ENCODE measurements around the gene PKNOX2. TPM values are rescaled to one million over a fixed set of nuclear protein-coding genes. Genes with fewer than 3 reads are reported as not detected.

Gene PKNOX2
- polyA plus RNA-seq, 1 experiment: 0.02 TPM

DNA sequence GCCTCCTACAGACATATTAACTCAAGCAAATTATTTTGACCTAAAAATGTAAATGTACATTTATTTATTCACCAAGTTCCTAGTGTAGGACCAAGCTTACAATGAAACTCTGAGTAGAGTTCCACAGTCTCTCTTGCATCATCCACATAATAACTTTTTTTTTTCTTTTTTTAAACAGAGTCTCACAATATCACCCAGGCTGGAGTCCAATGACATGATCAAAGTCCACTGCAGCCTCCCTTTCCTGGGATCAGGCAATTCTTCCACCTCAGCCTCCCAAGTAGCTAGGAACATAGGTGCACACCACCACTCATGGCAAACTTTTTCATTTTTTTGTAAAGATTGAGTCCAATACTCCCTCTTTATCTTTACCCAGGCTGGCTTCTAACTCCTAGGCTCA is 303.5 kb downstream of the PKNOX2 start:
- no peaks in the 10 kb centered on the region for H3K27me3 ChIP-seq (ENCODE audit: control insufficient read depth, insufficient read depth, low read length)
- ChIA-PET POLR2A (no interaction called here), CTCF (no interaction called here)
- TF ChIP-seq, protein P1, sequence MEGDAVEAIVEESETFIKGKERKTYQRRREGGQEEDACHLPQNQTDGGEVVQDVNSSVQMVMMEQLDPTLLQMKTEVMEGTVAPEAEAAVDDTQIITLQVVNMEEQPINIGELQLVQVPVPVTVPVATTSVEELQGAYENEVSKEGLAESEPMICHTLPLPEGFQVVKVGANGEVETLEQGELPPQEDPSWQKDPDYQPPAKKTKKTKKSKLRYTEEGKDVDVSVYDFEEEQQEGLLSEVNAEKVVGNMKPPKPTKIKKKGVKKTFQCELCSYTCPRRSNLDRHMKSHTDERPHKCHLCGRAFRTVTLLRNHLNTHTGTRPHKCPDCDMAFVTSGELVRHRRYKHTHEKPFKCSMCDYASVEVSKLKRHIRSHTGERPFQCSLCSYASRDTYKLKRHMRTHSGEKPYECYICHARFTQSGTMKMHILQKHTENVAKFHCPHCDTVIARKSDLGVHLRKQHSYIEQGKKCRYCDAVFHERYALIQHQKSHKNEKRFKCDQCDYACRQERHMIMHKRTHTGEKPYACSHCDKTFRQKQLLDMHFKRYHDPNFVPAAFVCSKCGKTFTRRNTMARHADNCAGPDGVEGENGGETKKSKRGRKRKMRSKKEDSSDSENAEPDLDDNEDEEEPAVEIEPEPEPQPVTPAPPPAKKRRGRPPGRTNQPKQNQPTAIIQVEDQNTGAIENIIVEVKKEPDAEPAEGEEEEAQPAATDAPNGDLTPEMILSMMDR (IDR thresholded peaks at IDR 0.05; ENCODE audit: insufficient read depth, low read depth, low read length): no peak
- DNase-seq (ENCODE audit: low read depth): no peak
- no peak overlapping the region for H3K4me3 ChIP-seq (ENCODE audit: low read depth, low read length)
- H3K36me3 ChIP-seq (ENCODE audit: control insufficient read depth, insufficient read depth, low read length): no peaks in the 10 kb centered on the region

DNA sequence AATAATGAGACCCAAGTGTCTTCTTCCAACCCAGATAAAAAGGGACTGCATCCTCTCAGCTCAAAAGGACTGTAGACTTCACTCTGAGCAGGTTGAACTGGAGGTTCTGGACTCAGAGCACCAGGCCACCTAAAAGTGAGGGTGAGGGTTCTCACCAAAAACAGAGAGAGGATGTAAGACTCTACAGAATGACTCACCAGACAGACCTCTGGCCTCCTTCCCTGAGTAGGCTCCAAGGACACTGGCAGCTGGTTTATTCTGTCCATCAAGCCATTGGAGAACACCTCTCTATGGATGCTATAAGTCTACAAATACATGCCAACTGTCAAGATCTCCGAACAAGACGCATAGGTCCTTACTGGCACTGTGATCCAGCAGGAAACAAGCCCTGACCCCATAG is 304.3 kb downstream of the PKNOX2 start:
- Histone ChIP-seq H3K36me3 (ENCODE audit: control insufficient read depth, insufficient read depth, low read length) (no peaks in the 10 kb centered on the region), H3K4me3 (ENCODE audit: low read depth, low read length) (no peak overlapping the region), H3K27me3 (ENCODE audit: control insufficient read depth, insufficient read depth, low read length) (no peaks in the 10 kb centered on the region)
- no peak for DNase-seq (ENCODE audit: low read depth)
- ChIA-PET CTCF (no interaction called here), POLR2A (no interaction called here)
- TF ChIP-seq, protein P1 (IDR thresholded peaks at IDR 0.05; ENCODE audit: insufficient read depth, low read depth, low read length): no peak

DNA sequence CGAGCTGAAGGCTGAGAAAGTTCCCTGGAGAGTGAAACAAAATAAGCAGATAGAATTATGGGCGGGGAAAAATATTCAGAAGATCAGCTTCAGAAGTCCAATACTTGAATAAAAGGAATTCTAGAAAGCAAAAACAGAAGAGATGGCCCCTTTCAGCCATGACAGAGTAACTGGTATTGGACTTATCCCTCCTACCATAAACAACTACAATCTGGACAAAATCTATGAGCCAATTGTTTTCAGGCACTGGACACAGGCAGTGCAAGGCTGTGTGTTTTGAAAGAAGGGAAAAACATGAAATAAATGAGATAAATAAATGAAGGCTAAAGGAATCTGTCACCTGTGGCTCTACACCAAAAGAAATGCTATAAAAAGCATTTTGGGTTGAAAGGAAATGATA is 305.8 kb downstream of the PKNOX2 start:
- H3K4me3 ChIP-seq (ENCODE audit: low read depth, low read length): no peak overlapping the region
- DNase-seq (ENCODE audit: low read depth): no peak
- no peaks in the 10 kb centered on the region for H3K36me3 ChIP-seq (ENCODE audit: control insufficient read depth, insufficient read depth, low read length)
- TF ChIP-seq, protein P1 (IDR thresholded peaks at IDR 0.05; ENCODE audit: insufficient read depth, low read depth, low read length): no peak
- ChIA-PET CTCF (no interaction called here), POLR2A (no interaction called here)
- no peaks in the 10 kb centered on the region for H3K27me3 ChIP-seq (ENCODE audit: control insufficient read depth, insufficient read depth, low read length)

DNA sequence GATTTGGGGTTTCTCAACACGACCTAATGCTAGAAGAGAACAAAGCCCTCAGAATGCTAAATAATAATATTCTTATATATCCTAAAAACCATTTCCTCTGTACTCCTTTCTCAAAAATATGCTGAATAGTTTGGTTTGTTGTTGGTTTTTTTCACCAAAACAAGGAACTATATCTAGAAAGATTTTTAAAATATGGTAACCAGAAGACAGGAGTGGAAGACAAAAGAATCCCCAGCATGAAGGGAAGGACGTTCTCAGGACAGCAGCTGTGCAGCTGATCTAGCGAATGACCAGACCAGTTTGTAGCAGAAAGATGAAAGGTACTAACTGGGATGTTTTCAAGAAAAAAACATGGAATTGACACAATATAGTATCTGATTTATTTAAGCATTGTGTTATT is 312.2 kb downstream of the PKNOX2 start:
- no peak for DNase-seq (ENCODE audit: low read depth)
- TF ChIP-seq, protein P1 (IDR thresholded peaks at IDR 0.05; ENCODE audit: insufficient read depth, low read depth, low read length): no peak
- ChIA-PET POLR2A (no interaction called here), CTCF (no interaction called here)
- Histone ChIP-seq H3K4me3 (ENCODE audit: low read depth, low read length) (no peak overlapping the region), H3K27me3 (ENCODE audit: control insufficient read depth, insufficient read depth, low read length) (no peaks in the 10 kb centered on the region), H3K36me3 (ENCODE audit: control insufficient read depth, insufficient read depth, low read length) (no peaks in the 10 kb centered on the region)

DNA sequence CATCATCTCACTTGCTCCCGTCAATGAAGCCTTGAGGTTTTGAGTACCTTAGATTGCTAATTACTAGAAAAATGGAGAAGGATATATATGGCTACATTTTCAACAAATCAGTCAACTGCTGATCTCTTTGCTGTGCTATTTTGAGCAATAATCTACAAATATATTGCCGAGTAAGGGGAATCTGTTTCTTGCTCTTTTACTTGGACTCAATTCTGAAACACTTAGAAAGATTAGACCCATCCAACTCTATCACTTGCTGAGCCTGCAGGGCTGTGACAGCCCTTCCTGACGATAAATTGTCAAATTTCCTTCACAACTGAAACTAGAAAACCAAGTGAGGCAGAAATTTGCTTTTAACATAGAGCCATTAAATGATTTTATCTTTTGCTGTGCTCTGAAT is 314.6 kb downstream of the PKNOX2 start:
- no peak for DNase-seq (ENCODE audit: low read depth)
- TF ChIP-seq, protein P1 (IDR thresholded peaks at IDR 0.05; ENCODE audit: insufficient read depth, low read depth, low read length): no peak
- ChIA-PET CTCF (no interaction called here), POLR2A (no interaction called here)
- Histone ChIP-seq H3K36me3 (ENCODE audit: control insufficient read depth, insufficient read depth, low read length) (no peaks in the 10 kb centered on the region), H3K27me3 (ENCODE audit: control insufficient read depth, insufficient read depth, low read length) (no peaks in the 10 kb centered on the region), H3K4me3 (ENCODE audit: low read depth, low read length) (no peak overlapping the region)

All from BJ (cell line).